HepG2 (cell line): ENCODE measurements around the gene DLX5. TPM values are rescaled to one million over a fixed set of nuclear protein-coding genes. Genes with fewer than 3 reads are reported as not detected.

Experiments used
- ATAC-seq: fragments of 200-7000 bp; cut with Tn5 transposase; 3 replicates; pipeline ENCODE4 v1.9.1; 2020; ENCODE audit warnings: mild to moderate bottlenecking, moderate library complexity
- BruUV-seq: library from RNA; stranded (reverse); fragments of 400-500 nt; replicated peaks from 2 replicates; lab custom pipeline; 2021; lab: Mats Ljungman, UMichigan
- CTCF ChIA-PET: fragments of 300-600 bp; formaldehyde crosslinking; extraction: SDS; loops from one replicate; lab custom pipeline; 2021; ENCODE audit warnings: low total read pairs, inconsistent platforms, low intra/inter-chr PET ratio; lab: Yijun Ruan, JAX
- POLR2A ChIA-PET: fragments of 350-600 bp; sonication (Branson Sonifier 250); formaldehyde crosslinking; loops from one replicate; lab custom pipeline; 2020; ENCODE audit warnings: antibody characterized with exemption, inconsistent platforms; lab: Yijun Ruan, JAX
- DNase-seq: peaks from one replicate; pipeline ENCODE4 v3.0.0-alpha.2; 2015; ENCODE audit warnings: low spot score
- FAIRE-seq: peaks from 3 replicates; lab custom pipeline; 2011; peaks lifted over from hg19 to GRCh38; lab: Jason Lieb, UNC
- H2AFZ ChIP-seq: one replicate; pipeline ENCODE4 v1.6.1; 2011; ENCODE audit warnings: low read length, inconsistent platforms
- H3K27ac ChIP-seq: fragments of 300-600 bp; 3 replicates; pipeline ENCODE4 v1.8.0; 2011; ENCODE audit warnings: mixed run types, mild to moderate bottlenecking, mixed read lengths, low read length, inconsistent platforms; ENCODE audit not compliant: insufficient read depth; ENCODE audit errors: extremely low read length
- H3K27me3 ChIP-seq, 2 experiments: fragments of 200-600 bp in 1 of 2; 2 replicates in 1 of 2; 3 replicates in 1 of 2; pipeline versions ENCODE4 v1.6.0 to v1.8.0; 2011; ENCODE audit warnings: low read length in 2 of 2, mild to moderate bottlenecking in 2 of 2, moderate library complexity in 2 of 2, inconsistent platforms in 1 of 2; ENCODE audit not compliant: insufficient read depth in 2 of 2, control insufficient read depth in 1 of 2
- H3K36me3 ChIP-seq, 2 experiments: fragments of 200-600 bp in 1 of 2; replicated peaks in 1 of 2; 2 replicates in 1 of 2; 3 replicates in 1 of 2; pipeline versions ENCODE4 v1.5.1 to v1.8.0; 2011; ENCODE audit warnings: low read length in 2 of 2, inconsistent platforms in 1 of 2; ENCODE audit not compliant: insufficient read depth in 2 of 2, control insufficient read depth in 1 of 2
- H3K4me1 ChIP-seq: 2 replicates; pipeline ENCODE4 v1.5.1; 2012; ENCODE audit warnings: low read length, inconsistent platforms; ENCODE audit not compliant: insufficient read depth
- H3K4me2 ChIP-seq: 2 replicates; pipeline ENCODE4 v1.6.0; 2011; ENCODE audit warnings: low read depth, low read length, inconsistent platforms
- H3K4me3 ChIP-seq, 3 experiments: fragments of 200-600 bp in 1 of 3; sonication (generic), shearing (Covaris generic) in 1 of 3; replicated peaks in 1 of 3; 2 replicates each; pipeline ENCODE4 v1.5.1; 2011 to 2016; ENCODE audit warnings: low read length in 3 of 3, inconsistent platforms in 2 of 3, low read depth in 2 of 3, mild to moderate bottlenecking in 2 of 3, control low read depth in 1 of 3, mixed read lengths in 1 of 3; ENCODE audit not compliant: insufficient read depth in 1 of 3
- H3K79me2 ChIP-seq: one replicate; pipeline ENCODE4 v1.6.1; 2011; ENCODE audit warnings: low read length, inconsistent platforms; ENCODE audit not compliant: insufficient read depth
- H3K9ac ChIP-seq: 2 replicates; pipeline ENCODE4 v1.6.0; 2011; ENCODE audit warnings: mild to moderate bottlenecking, low read depth, low read length, inconsistent platforms; ENCODE audit not compliant: insufficient read depth
- H3K9me3 ChIP-seq: 2 replicates; pipeline ENCODE4 v1.5.1; 2012; ENCODE audit warnings: mild to moderate bottlenecking, low read length
- H4K20me1 ChIP-seq: 2 replicates; pipeline ENCODE4 v1.6.0; 2011; ENCODE audit warnings: inconsistent platforms, mild to moderate bottlenecking, low read length, moderate library complexity; ENCODE audit not compliant: insufficient read depth
- BORCS8-MEF2B ChIP-seq: sonication (generic); formaldehyde crosslinking; IDR thresholded peaks from 2 replicates; pipeline ENCODE4 v1.8.0; 2022; ENCODE audit warnings: mild to moderate bottlenecking, missing genetic modification reagents
- CBX2 ChIP-seq, 2 experiments: fragments of 200-600 bp in 1 of 2; sonication (generic); formaldehyde crosslinking in 1 of 2; IDR thresholded peaks; 2 replicates each; pipeline versions ENCODE4 v1.7.0 to v1.8.1; 2018 to 2022; ENCODE audit warnings: low read depth in 2 of 2, low read length in 1 of 2, mild to moderate bottlenecking in 1 of 2, missing genetic modification reagents in 1 of 2
- CCAR2 ChIP-seq: fragments of 200-400 bp; formaldehyde crosslinking; optimal IDR thresholded peaks from 2 replicates; pipeline ENCODE3; 2018; ENCODE audit warnings: low read depth, mild to moderate bottlenecking, low read length, moderate library complexity
- CREB1 ChIP-seq, 2 experiments: fragments of 450-650 bp in 1 of 2; IDR thresholded peaks; 2 replicates each; pipeline ENCODE4 v1.6.1; 2016 to 2017; ENCODE audit warnings: control low read depth in 1 of 2, mild to moderate bottlenecking in 1 of 2, missing compliant biosample characterization in 1 of 2, missing genetic modification characterization in 1 of 2
- FOXA1 ChIP-seq, 2 experiments: fragments of 450-650 bp in 1 of 2; sonication (generic) in 1 of 2; formaldehyde crosslinking in 1 of 2; IDR thresholded peaks; 2 replicates each; pipeline versions ENCODE4 v1.4.0 to v1.6.1; 2016 to 2020; ENCODE audit warnings: missing genetic modification reagents in 1 of 2
- FOXO1 ChIP-seq: sonication (generic); formaldehyde crosslinking; IDR thresholded peaks from 2 replicates; pipeline ENCODE4 v1.4.0; 2020; ENCODE audit warnings: missing genetic modification reagents
- GLI4 ChIP-seq: sonication (generic); formaldehyde crosslinking; IDR thresholded peaks from 2 replicates; pipeline ENCODE4 v1.5.1; 2020; ENCODE audit warnings: missing genetic modification reagents, mild to moderate bottlenecking, moderate library complexity, borderline replicate concordance
- GPN1 ChIP-seq: sonication (generic); formaldehyde crosslinking; IDR thresholded peaks from 2 replicates; pipeline ENCODE4 v1.5.1; 2020; ENCODE audit warnings: missing genetic modification reagents, borderline replicate concordance
- HIVEP1 ChIP-seq: sonication (generic); formaldehyde crosslinking; IDR thresholded peaks from 2 replicates; pipeline ENCODE4 v1.4.0; 2020; ENCODE audit warnings: mild to moderate bottlenecking, missing genetic modification reagents
- HNF4A ChIP-seq: sonication (generic); formaldehyde crosslinking; IDR thresholded peaks from 2 replicates; pipeline ENCODE4 v1.4.0; 2020; ENCODE audit warnings: missing genetic modification reagents
- HOXD1 ChIP-seq: sonication (generic); formaldehyde crosslinking; IDR thresholded peaks from 2 replicates; pipeline ENCODE4 v1.5.0; 2020; ENCODE audit warnings: missing genetic modification reagents
- JDP2 ChIP-seq: sonication (generic); formaldehyde crosslinking; IDR thresholded peaks from 2 replicates; pipeline ENCODE4 v1.8.1; 2022; ENCODE audit warnings: missing genetic modification reagents, borderline replicate concordance
- JUN ChIP-seq: sonication (generic); formaldehyde crosslinking; IDR thresholded peaks from 2 replicates; pipeline ENCODE4 v1.4.0; 2020; ENCODE audit warnings: mild to moderate bottlenecking, missing genetic modification reagents
- MED13 ChIP-seq: sonication (generic); formaldehyde crosslinking; IDR thresholded peaks from 2 replicates; pipeline ENCODE4 v1.5.0; 2020; ENCODE audit warnings: missing genetic modification reagents
- NFYC ChIP-seq: IDR thresholded peaks from 2 replicates; pipeline ENCODE4 v1.6.1; 2016; ENCODE audit warnings: missing genetic modification reagents, missing compliant biosample characterization
- SNAI1 ChIP-seq: sonication (generic); formaldehyde crosslinking; IDR thresholded peaks from 2 replicates; pipeline ENCODE4 v1.5.0; 2020; ENCODE audit warnings: mild to moderate bottlenecking, missing genetic modification reagents, borderline replicate concordance
- XBP1 ChIP-seq: sonication (generic); formaldehyde crosslinking; IDR thresholded peaks from 2 replicates; pipeline ENCODE4 v1.5.0; 2020; ENCODE audit warnings: missing genetic modification reagents
- ZBTB3 ChIP-seq: sonication (generic); formaldehyde crosslinking; IDR thresholded peaks from 2 replicates; pipeline ENCODE4 v1.4.0; 2020; ENCODE audit warnings: low read depth, mild to moderate bottlenecking, moderate library complexity, missing genetic modification reagents, borderline replicate concordance
- ZNF3 ChIP-seq: IDR thresholded peaks from 2 replicates; pipeline ENCODE4 v1.7.0; 2017; ENCODE audit warnings: inconsistent platforms
- ZNF333 ChIP-seq: sonication (generic); formaldehyde crosslinking; IDR thresholded peaks from 2 replicates; pipeline ENCODE4 v1.4.0; 2020; ENCODE audit warnings: mild to moderate bottlenecking, missing genetic modification reagents, borderline replicate concordance
- ZNF382 ChIP-seq: sonication (generic); formaldehyde crosslinking; IDR thresholded peaks from 2 replicates; pipeline ENCODE4 v1.5.0; 2020; ENCODE audit warnings: missing genetic modification reagents, mild to moderate bottlenecking, borderline replicate concordance
- ZNF576 ChIP-seq: sonication (generic); formaldehyde crosslinking; IDR thresholded peaks from 2 replicates; pipeline ENCODE4 v1.4.0; 2020; ENCODE audit warnings: mild to moderate bottlenecking, missing genetic modification reagents
- ZNF841 ChIP-seq: sonication (generic); formaldehyde crosslinking; IDR thresholded peaks from 2 replicates; pipeline ENCODE4 v1.8.1; 2023; ENCODE audit warnings: missing genetic modification reagents, borderline replicate concordance
- WGBS: methylation state at CpG from one replicate; pipeline ENCODE4 v1.1.6; 2017; ENCODE audit warnings: low lambda C conversion rate; 5-methylcytosine and 5-hydroxymethylcytosine counted together
- in situ Hi-C: cut with HindIII; loops from 2 replicates; pipeline ENCODE4 v1.10.0; 2017; ENCODE audit warnings: low pct_unique_long_range_greater_than_20kb; ENCODE audit not compliant: extremely low pct_ligation_motif_present
- intact Hi-C: fragments of 100-400 bp; cut with micrococcal nuclease; formaldehyde crosslinking; loops from one replicate; pipeline ENCODE4 v1.10.0; 2022; ENCODE audit not compliant: unreplicated experiment
- polyA plus RNA-seq, 8 experiments: library from polyadenylated mRNA; depleted of rRNA in 3 of 8; stranded (reverse) in 7 of 8; unstranded in 1 of 8; fragments of >200 nt; fragmentation: Illumina TruSeq in 4 of 8; extraction: Trizol in 4 of 8; gene quantifications; 2 replicates each; pipeline versions ENCODE4 v1.2.1 to v1.2.3, GENCODE V29; 2011 to 2016; ENCODE audit warnings: low read depth in 4 of 8, missing spikeins in 1 of 8, mixed read lengths in 1 of 8; ENCODE audit not compliant: insufficient read depth in 1 of 8
- total RNA-seq, 5 experiments: library from RNA; depleted of rRNA; stranded (reverse); fragments of >200 nt; fragmentation: Illumina TruSeq; extraction: Trizol; gene quantifications; 2 replicates each; pipeline ENCODE4 v1.2.3, GENCODE V29; 2016; ENCODE audit warnings: low read depth in 1 of 5

DLX5 gene
- total and polyA plus RNA-seq, 2 of the 13 experiments (the other 11 are each of a cell fraction or from before 2014, with no cell fraction given) = not detected

DNA sequence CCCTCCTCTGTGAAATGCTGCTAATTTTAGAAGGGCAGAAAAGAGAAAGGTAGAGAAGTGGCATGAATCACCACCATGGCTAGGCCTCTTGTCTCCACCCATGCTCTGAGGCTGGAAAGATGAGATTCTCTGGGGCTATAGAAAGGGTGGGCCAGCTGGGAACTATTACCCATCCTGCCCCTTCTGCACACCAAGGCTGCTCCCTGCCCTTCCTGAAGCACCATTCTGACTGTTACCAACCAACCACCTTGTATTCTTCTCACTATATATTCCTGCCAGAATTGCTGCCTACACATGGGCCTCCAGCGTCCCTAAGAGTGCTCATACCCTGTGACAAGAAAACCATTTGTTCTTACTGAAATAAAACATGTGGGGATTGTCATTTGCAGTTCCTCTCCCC, 30.7 kb downstream of the DLX5 start (continued):
- TF ChIP-seq ZNF3 (CRISPR knock-in tag) (no peak), MED13 (no peak), GPN1 (CRISPR knock-in tag) (no peak), NFYC (CRISPR knock-in tag) (no peak), FOXA1 (IDR thresholded peaks at IDR 0.05) (no peak), FOXA1 (CRISPR knock-in tag; IDR thresholded peaks at IDR 0.05) (no peak), CREB1 (IDR thresholded peaks at IDR 0.05) (no peak), CREB1 (CRISPR knock-in tag; IDR thresholded peaks at IDR 0.05) (no peak)

- Histone ChIP-seq H3K4me2 (no peak overlapping the region), H4K20me1 (no peaks in the 10 kb centered on the region), H3K9me3 (no peaks in the 10 kb centered on the region), H3K27me3 (no peaks in the 10 kb centered on the region), H3K9ac (no peak overlapping the region), H3K4me1 (no peaks in the 10 kb centered on the region), H3K36me3 (no peaks in the 10 kb centered on the region), H3K79me2 (no peaks in the 10 kb centered on the region), H3K27ac (no peak overlapping the region), H2AFZ (no peak overlapping the region), H3K4me3 (no peak overlapping the region)
- intact Hi-C loops = no loop called here
- in situ Hi-C loops = no loop called here
- ChIA-PET POLR2A (no interaction called here), CTCF (no interaction called here)
- DNase-seq = no peak
- no peak for ATAC-seq
- TF ChIP-seq JDP2 (CRISPR knock-in tag) = no peak
- TF ChIP-seq XBP1 (CRISPR knock-in tag) = no peak
- no peak for TF ChIP-seq CCAR2
- TF ChIP-seq CBX2 (IDR thresholded peaks at IDR 0.05; ENCODE audit: low read depth, low read length) = no peak
- TF ChIP-seq CBX2 (CRISPR knock-in tag; IDR thresholded peaks at IDR 0.05; ENCODE audit: low read depth) = no peak
- TF ChIP-seq FOXO1 (CRISPR knock-in tag) = no peak
- no peak for TF ChIP-seq HNF4A (CRISPR knock-in tag)
- no peak for TF ChIP-seq JUN
- no peak for TF ChIP-seq SNAI1 (CRISPR knock-in tag)
- TF ChIP-seq ZNF576 (CRISPR knock-in tag) = no peak
- TF ChIP-seq HOXD1 (CRISPR knock-in tag) = no peak
- TF ChIP-seq GLI4 (CRISPR knock-in tag) = no peak
- TF ChIP-seq ZNF382 (CRISPR knock-in tag) = no peak
- no peak for TF ChIP-seq BORCS8-MEF2B (CRISPR knock-in tag)
- TF ChIP-seq ZBTB3 = no peak
- TF ChIP-seq ZNF841 = no peak
- no peak for TF ChIP-seq ZNF333 (CRISPR knock-in tag)
- no peak for TF ChIP-seq HIVEP1
- no peak for FAIRE-seq
- BruUV-seq = no TSS peak
- 96% methylated on average over 27 of the region's 27 CpGs for WGBS
These were observed 31.4 kb downstream of the DLX5 start for GRCh38 chr7:96993094-96993865.
